Measurements from ENCODE around the gene EVPLL. TPM values are rescaled to one million over a fixed set of nuclear protein-coding genes. Genes with fewer than 3 reads are reported as not detected.
"Not testable (repeated sequence)": the region's sequence is repeated elsewhere in the genome, so short reads cannot be mapped to it uniquely, and the experiment has no call there.

EVPLL gene
- total RNA-seq, 4 donors from 2014 or later: not detected

GRCh38 chr17:18381158-18381952 lies 3.8 kb downstream of the EVPLL start:
- in situ Hi-C loops (cut with MboI; ENCODE audit: low sequenced_read_pairs in 4 of 4) (no loop called here), intact Hi-C loops (cut with DNase I; ENCODE audit: low total_unique reads) (no loop called here)
- no peak for ATAC-seq
- H3K9me3 ChIP-seq: no peaks in the 10 kb centered on the region
- peaks cover 16 to 35% (median 22%) of the 10 kb centered on the region in 3 donors for H3K27me3 ChIP-seq
- H3K4me3 ChIP-seq: no peak overlapping the region
- no peak for DNase-seq
- no peak overlapping the region for H3K27ac ChIP-seq
- no peaks in the 10 kb centered on the region for H3K36me3 ChIP-seq
- H3K4me1 ChIP-seq: no peaks in the 10 kb centered on the region
- no peak for TF ChIP-seq POLR2A (IDR thresholded peaks at IDR 0.05)

GRCh38 chr17:18381953-18382245 lies 4.3 kb downstream of the EVPLL start:
- H3K4me3 ChIP-seq: no peak overlapping the region
- intact Hi-C loops (cut with DNase I; ENCODE audit: low total_unique reads): no loop called here
- no peak for DNase-seq

GRCh38 chr17:18382441-18383078 lies 5.0 kb downstream of the EVPLL start:
- TF ChIP-seq POLR2A (IDR thresholded peaks at IDR 0.05) (no peak), CTCF (IDR thresholded peaks at IDR 0.05 in 4 of 5, conservative IDR thresholded peaks at IDR 0.05 in 1 of 5) (no peak)
- Histone ChIP-seq H3K9me3 (no peaks in the 10 kb centered on the region), H3K4me1 (no peaks in the 10 kb centered on the region), H3K36me3 (no peaks in the 10 kb centered on the region), H3K4me3 (no peak overlapping the region), H3K27me3 (peaks cover 16 to 35% (median 22%) of the 10 kb centered on the region in 3 donors), H3K27ac (no peak overlapping the region)
- DNase-seq (no peak), ATAC-seq (no peak)
- in situ Hi-C loops (cut with MboI; ENCODE audit: low sequenced_read_pairs in 4 of 4): no loop called here
- intact Hi-C loops (cut with DNase I; ENCODE audit: low total_unique reads): no loop called here

More at GRCh38 chr17:18381953-18382245, 4.3 kb downstream of the EVPLL start:
- no peaks in the 10 kb centered on the region for H3K9me3 ChIP-seq
- no peaks in the 10 kb centered on the region for H3K36me3 ChIP-seq
- TF ChIP-seq POLR2A (IDR thresholded peaks at IDR 0.05): no peak
- no peak for TF ChIP-seq CTCF (IDR thresholded peaks at IDR 0.05 in 4 of 5, conservative IDR thresholded peaks at IDR 0.05 in 1 of 5)
- in situ Hi-C loops (cut with MboI; ENCODE audit: low sequenced_read_pairs in 4 of 4): no loop called here
- H3K27me3 ChIP-seq: peaks cover 16 to 35% (median 22%) of the 10 kb centered on the region in 3 donors
- no peaks in the 10 kb centered on the region for H3K4me1 ChIP-seq
- H3K27ac ChIP-seq: no peak overlapping the region
- no peak for ATAC-seq

GRCh38 chr17:18383079-18383481 lies 5.5 kb downstream of the EVPLL start:
- in situ Hi-C loops (cut with MboI; ENCODE audit: low sequenced_read_pairs in 4 of 4); H3K36me3 ChIP-seq; H3K4me3 ChIP-seq; DNase-seq; H3K4me1 ChIP-seq; intact Hi-C loops (cut with DNase I; ENCODE audit: low total_unique reads); H3K9me3 ChIP-seq; ATAC-seq; H3K27ac ChIP-seq: not testable (repeated sequence)
- H3K27me3 ChIP-seq: peaks cover 16 to 35% (median 22%) of the 10 kb centered on the region in 3 donors

GRCh38 chr17:18384271-18384670 lies 6.7 kb downstream of the EVPLL start:
- DNase-seq; H3K27ac ChIP-seq; ATAC-seq; H3K9me3 ChIP-seq; in situ Hi-C loops (cut with MboI; ENCODE audit: low sequenced_read_pairs in 4 of 4); H3K4me1 ChIP-seq; H3K36me3 ChIP-seq; H3K4me3 ChIP-seq; intact Hi-C loops (cut with DNase I; ENCODE audit: low total_unique reads): not testable (repeated sequence)
- peaks cover 16 to 35% (median 22%) of the 10 kb centered on the region in 3 donors for H3K27me3 ChIP-seq

GRCh38 chr17:18387583-18387982 lies 10.0 kb downstream of the EVPLL start:
- ATAC-seq; in situ Hi-C loops (cut with MboI; ENCODE audit: low sequenced_read_pairs in 4 of 4); H3K27ac ChIP-seq; H3K36me3 ChIP-seq; DNase-seq; H3K4me1 ChIP-seq; H3K4me3 ChIP-seq; H3K9me3 ChIP-seq; H3K27me3 ChIP-seq; intact Hi-C loops (cut with DNase I; ENCODE audit: low total_unique reads): not testable (repeated sequence)

GRCh38 chr17:18388266-18388665 lies 10.7 kb downstream of the EVPLL start:
- H3K4me1 ChIP-seq; H3K4me3 ChIP-seq; ATAC-seq; intact Hi-C loops (cut with DNase I; ENCODE audit: low total_unique reads); H3K36me3 ChIP-seq; DNase-seq; H3K27ac ChIP-seq; H3K9me3 ChIP-seq; in situ Hi-C loops (cut with MboI; ENCODE audit: low sequenced_read_pairs in 4 of 4); H3K27me3 ChIP-seq: not testable (repeated sequence)

- H3K4me1 ChIP-seq; H3K4me3 ChIP-seq; H3K9me3 ChIP-seq; DNase-seq; H3K36me3 ChIP-seq; H3K27ac ChIP-seq; ATAC-seq; in situ Hi-C loops (cut with MboI; ENCODE audit: low sequenced_read_pairs in 4 of 4); intact Hi-C loops (cut with DNase I; ENCODE audit: low total_unique reads); H3K27me3 ChIP-seq: not testable (repeated sequence)
Observed at GRCh38 chr17:18388728-18389127, 11.2 kb downstream of the EVPLL start.

- H3K4me3 ChIP-seq; H3K36me3 ChIP-seq; H3K4me1 ChIP-seq; in situ Hi-C loops (cut with MboI; ENCODE audit: low sequenced_read_pairs in 4 of 4); ATAC-seq; H3K27me3 ChIP-seq; intact Hi-C loops (cut with DNase I; ENCODE audit: low total_unique reads); DNase-seq; H3K27ac ChIP-seq; H3K9me3 ChIP-seq: not testable (repeated sequence)
Observed at GRCh38 chr17:18401872-18402590, 24.5 kb downstream of the EVPLL start.

Measured in gastrocnemius medialis (tissue), 4 donors.